ENCODE data around the gene PPP1R10. TPM values are rescaled to one million over a fixed set of nuclear protein-coding genes. Genes with fewer than 3 reads are reported as not detected.

The PPP1R10 gene
- total RNA-seq, 4 donors from 2014 or later = 47.6 to 74.0 (median 61.3) TPM

- TF ChIP-seq, protein P1, sequence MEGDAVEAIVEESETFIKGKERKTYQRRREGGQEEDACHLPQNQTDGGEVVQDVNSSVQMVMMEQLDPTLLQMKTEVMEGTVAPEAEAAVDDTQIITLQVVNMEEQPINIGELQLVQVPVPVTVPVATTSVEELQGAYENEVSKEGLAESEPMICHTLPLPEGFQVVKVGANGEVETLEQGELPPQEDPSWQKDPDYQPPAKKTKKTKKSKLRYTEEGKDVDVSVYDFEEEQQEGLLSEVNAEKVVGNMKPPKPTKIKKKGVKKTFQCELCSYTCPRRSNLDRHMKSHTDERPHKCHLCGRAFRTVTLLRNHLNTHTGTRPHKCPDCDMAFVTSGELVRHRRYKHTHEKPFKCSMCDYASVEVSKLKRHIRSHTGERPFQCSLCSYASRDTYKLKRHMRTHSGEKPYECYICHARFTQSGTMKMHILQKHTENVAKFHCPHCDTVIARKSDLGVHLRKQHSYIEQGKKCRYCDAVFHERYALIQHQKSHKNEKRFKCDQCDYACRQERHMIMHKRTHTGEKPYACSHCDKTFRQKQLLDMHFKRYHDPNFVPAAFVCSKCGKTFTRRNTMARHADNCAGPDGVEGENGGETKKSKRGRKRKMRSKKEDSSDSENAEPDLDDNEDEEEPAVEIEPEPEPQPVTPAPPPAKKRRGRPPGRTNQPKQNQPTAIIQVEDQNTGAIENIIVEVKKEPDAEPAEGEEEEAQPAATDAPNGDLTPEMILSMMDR (IDR thresholded peaks at IDR 0.05) = peak; percentile 32 to 56 (median 44)
- TF ChIP-seq POLR2A (IDR thresholded peaks at IDR 0.05) = peak; percentile 63 to 79
- DNase-seq = peak; percentile 90 to 97 (median 96)
- peaks cover 0 to 12% (median 1%) of the 10 kb centered on the region in 4 donors for H3K4me1 ChIP-seq
- no peaks in the 10 kb centered on the region for H3K9me3 ChIP-seq
- H3K27me3 ChIP-seq = no peaks in the 10 kb centered on the region
- peaks cover 0 to 70% (median 0%) of the 10 kb centered on the region in 3 donors for H3K36me3 ChIP-seq
- H3K27ac ChIP-seq = peak within 1 kb of the TSS; percentile 83 to 93 (median 89)
- H3K4me3 ChIP-seq = peak within 1 kb of the TSS; percentile 53 to 70 (median 62)
These were observed 9.7 kb upstream of the PPP1R10 start, which contains the start of gene ATAT1 for GRCh38 chr6:30626484-30627366. TSS of gene ATAT1 (plus strand) at chr6:30626874.

DNA sequence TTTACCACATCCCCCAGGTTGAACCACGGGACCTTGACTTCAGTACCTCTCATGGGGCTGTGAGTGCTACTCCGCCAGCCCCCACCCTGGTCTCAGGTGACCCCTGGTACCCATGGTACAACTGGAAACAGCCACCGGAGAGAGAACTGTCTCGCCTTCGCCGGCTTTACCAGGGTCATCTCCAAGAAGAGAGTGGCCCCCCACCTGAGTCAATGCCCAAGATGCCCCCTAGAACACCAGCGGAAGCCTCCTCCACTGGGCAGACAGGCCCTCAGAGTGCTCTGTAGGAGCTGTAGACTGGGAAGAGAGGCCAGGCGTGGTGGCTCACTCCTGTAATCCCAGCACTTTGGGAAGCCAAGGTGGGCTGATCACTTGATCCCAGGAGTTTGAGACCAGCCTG is 8.5 kb upstream of the PPP1R10 start:
- Histone ChIP-seq H3K9me3 (no peaks in the 10 kb centered on the region), H3K4me3 (no peak overlapping the region), H3K27me3 (no peaks in the 10 kb centered on the region), H3K4me1 (peaks cover 0 to 12% (median 1%) of the 10 kb centered on the region in 4 donors), H3K27ac (peak overlapping the region in 3 of 4 donors; percentile 86 to 93 (median 92)), H3K36me3 (peaks cover 0 to 75% (median 0%) of the 10 kb centered on the region in 3 donors)
- no peak for DNase-seq
- TF ChIP-seq, protein P1 (IDR thresholded peaks at IDR 0.05) = no peak
- TF ChIP-seq POLR2A (IDR thresholded peaks at IDR 0.05) = no peak

DNA sequence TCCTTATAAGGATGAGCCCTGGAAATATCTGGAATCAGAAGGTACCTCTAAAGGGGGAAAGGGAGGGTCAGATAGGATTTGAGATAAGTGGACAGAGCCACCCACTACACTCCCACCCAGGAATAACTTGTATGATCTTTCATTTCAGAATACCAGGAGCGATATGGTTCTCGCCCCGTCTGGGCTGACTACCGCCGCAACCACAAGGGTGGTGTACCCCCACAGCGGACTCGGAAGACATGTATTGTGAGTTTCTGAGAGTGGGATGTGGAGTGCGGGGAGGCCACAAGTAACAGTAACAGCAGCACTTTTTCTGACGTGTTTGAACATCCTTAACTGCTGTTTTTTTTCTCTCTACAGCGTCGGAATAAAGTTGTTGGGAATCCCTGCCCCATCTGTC is 2.5 kb upstream of the PPP1R10 start:
- Histone ChIP-seq H3K9me3 (no peaks in the 10 kb centered on the region), H3K27ac (no peak overlapping the region), H3K4me1 (peaks cover 0 to 9% (median 4%) of the 10 kb centered on the region in 4 donors), H3K36me3 (peaks cover 0 to 61% (median 0%) of the 10 kb centered on the region in 3 donors), H3K4me3 (no peak overlapping the region), H3K27me3 (no peaks in the 10 kb centered on the region)
- TF ChIP-seq, protein P1 (IDR thresholded peaks at IDR 0.05) = no peak
- no peak for TF ChIP-seq POLR2A (IDR thresholded peaks at IDR 0.05)
- peak in 1 of 3 donors; percentile 26 for DNase-seq

DNA sequence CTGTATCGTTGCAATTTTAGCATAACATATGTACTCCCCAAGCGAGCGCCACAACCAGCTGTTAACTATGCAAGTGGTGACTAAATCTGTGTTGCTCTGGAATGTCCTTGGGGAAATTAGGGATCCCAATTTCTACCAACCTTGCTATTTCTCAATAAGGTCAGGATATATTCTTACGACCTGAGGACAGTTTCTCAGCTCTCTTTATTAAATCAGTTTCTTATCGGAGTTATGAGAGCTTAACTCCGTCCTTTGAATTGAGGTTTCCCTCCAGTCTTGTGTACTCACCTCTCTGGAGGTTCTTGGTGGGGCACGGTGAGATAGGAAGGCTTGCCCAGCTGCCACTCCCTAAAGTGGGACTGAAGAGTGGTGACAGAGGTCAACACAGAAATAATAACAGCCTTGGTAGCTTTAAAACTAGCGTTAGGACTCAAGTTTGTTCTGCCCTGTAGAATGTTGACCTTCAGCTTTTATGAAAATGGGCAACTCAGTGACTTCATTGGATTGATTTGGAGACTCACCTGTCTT is 1.3 kb upstream of the PPP1R10 start:
- Histone ChIP-seq H3K27ac (peak overlapping the region; percentile 87 to 97 (median 92)), H3K4me3 (peak overlapping the region; percentile 64 to 76 (median 72)), H3K4me1 (peaks cover 0 to 21% (median 9%) of the 10 kb centered on the region in 4 donors), H3K27me3 (no peaks in the 10 kb centered on the region), H3K9me3 (no peaks in the 10 kb centered on the region), H3K36me3 (peaks cover 0 to 48% (median 0%) of the 10 kb centered on the region in 3 donors)
- peak in 1 of 3 donors; percentile 57 for DNase-seq
- peak; percentile 20 to 70 for TF ChIP-seq POLR2A (IDR thresholded peaks at IDR 0.05)
- TF ChIP-seq, protein P1 (IDR thresholded peaks at IDR 0.05) = no peak

GRCh38 chr6:30617565-30618269 is 674 bp upstream of the PPP1R10 start, which contains the start of gene MRPS18B:
TSS of gene MRPS18B (plus strand) at chr6:30617840. CDS start at chr6:30617866, 26 bp downstream.
- TF ChIP-seq, protein P1 (IDR thresholded peaks at IDR 0.05) = no peak
- TF ChIP-seq POLR2A (IDR thresholded peaks at IDR 0.05) = peak; percentile 70 to 93
- Histone ChIP-seq H3K4me3 (peak within 1 kb of the TSS; percentile 70 to 86 (median 76)), H3K4me1 (peaks cover 0 to 28% (median 9%) of the 10 kb centered on the region in 4 donors), H3K27ac (peak within 1 kb of the TSS; percentile 87 to 97 (median 92)), H3K27me3 (no peaks in the 10 kb centered on the region), H3K9me3 (no peaks in the 10 kb centered on the region), H3K36me3 (peaks cover 0 to 44% (median 0%) of the 10 kb centered on the region in 3 donors)
- DNase-seq = peak; percentile 94 to 99 (median 97)
